ENCODE data around the gene VWF.

DNA sequence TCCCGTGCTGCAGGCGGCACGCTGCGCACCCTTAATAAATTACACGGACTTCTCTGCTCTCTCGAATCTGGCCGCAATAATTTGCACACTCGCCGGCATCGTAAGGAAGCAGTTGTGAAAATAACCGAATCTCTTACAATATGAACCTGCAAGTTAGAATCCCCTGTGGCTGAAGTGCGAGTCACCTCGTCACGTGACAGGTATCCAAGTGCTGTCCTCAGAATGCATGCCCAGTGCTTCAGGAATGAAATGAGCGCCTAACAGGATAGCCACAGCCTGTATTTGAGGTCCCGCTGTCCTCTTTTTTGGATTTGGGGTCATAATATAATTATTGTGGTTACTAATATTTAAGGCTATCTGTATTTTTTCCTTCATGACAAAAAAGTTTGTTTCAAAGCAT, 82.0 kb downstream of the VWF start:
- TF ChIP-seq CTCF (IDR thresholded peaks at IDR 0.05), result no peak
- TF ChIP-seq EZH2 (IDR thresholded peaks at IDR 0.05; ENCODE audit: borderline replicate concordance, insufficient read depth, low read depth, low read length, poor library complexity, severe bottlenecking), result no peak
